ENCODE measurements around the gene ASS1. TPM values are rescaled to one million over a fixed set of nuclear protein-coding genes. Genes with fewer than 3 reads are reported as not detected.

Gene ASS1
- total and polyA plus RNA-seq, 2 of the 13 experiments (the other 11 are each of a cell fraction or from before 2014, with no cell fraction given) = 77.6 to 122 TPM

- peak; percentile 61 to 73; a peak in 2 of 4 replicates for TF ChIP-seq EP300 (IDR thresholded peaks at IDR 0.05; ENCODE audit: low read depth in 2 of 2, low read length in 2 of 2)
- TF ChIP-seq EP300 (CRISPR knock-in tag; IDR thresholded peaks at IDR 0.05; ENCODE audit: borderline replicate concordance) = peak; percentile 79
- peak; percentile 58; the same call in 1 of the 2 replicates for TF ChIP-seq ZNF281 (CRISPR knock-in tag; IDR thresholded peaks at IDR 0.05; ENCODE audit: borderline replicate concordance)
- TF ChIP-seq ZSCAN12 (CRISPR knock-in tag; IDR thresholded peaks at IDR 0.05) = no peak
- peak; percentile 93 for TF ChIP-seq ZNF431 (CRISPR knock-in tag; IDR thresholded peaks at IDR 0.05; ENCODE audit: borderline replicate concordance, low read depth)
- 0 out of 4 replicates have a peak, but pooled peaks of 1 of the 2 experiments have one; percentile 38 for TF ChIP-seq NR2F1 (CRISPR knock-in tag; IDR thresholded peaks at IDR 0.05)
- no peak for TF ChIP-seq ATF1 (CRISPR knock-in tag; IDR thresholded peaks at IDR 0.05)
- TF ChIP-seq ZKSCAN5 (CRISPR knock-in tag; IDR thresholded peaks at IDR 0.05) = 0 out of 2 replicates have a peak, but pooled peaks have one; percentile 48
- no peak for TF ChIP-seq ZNF33A (CRISPR knock-in tag; IDR thresholded peaks at IDR 0.05; ENCODE audit: borderline replicate concordance)
- no peak for TF ChIP-seq NPAS2 (CRISPR knock-in tag; IDR thresholded peaks at IDR 0.05; ENCODE audit: borderline replicate concordance)
- peak; percentile 96 for TF ChIP-seq NFAT5 (CRISPR knock-in tag; IDR thresholded peaks at IDR 0.05)
- peak; percentile 98 for TF ChIP-seq HIVEP1 (CRISPR knock-in tag; IDR thresholded peaks at IDR 0.05)
- 0 out of 2 replicates have a peak, but pooled peaks have one; percentile 22 for TF ChIP-seq NCOA1 (CRISPR knock-in tag; IDR thresholded peaks at IDR 0.05)
- peak; percentile 92 for TF ChIP-seq XRCC5 (optimal IDR thresholded peaks at IDR 0.05; ENCODE audit: low read length)
- peak; percentile 97 for TF ChIP-seq TOPORS (CRISPR knock-in tag; IDR thresholded peaks at IDR 0.05)
- TF ChIP-seq KDM1A (CRISPR knock-in tag; IDR thresholded peaks at IDR 0.05) = 0 out of 2 replicates have a peak, but pooled peaks have one; percentile 59
- TF ChIP-seq PHB2 (IDR thresholded peaks at IDR 0.05; ENCODE audit: partially characterized antibody) = no peak
- peak; percentile 71; the same call in 1 of the 2 replicates for TF ChIP-seq ZBTB20 (CRISPR knock-in tag; IDR thresholded peaks at IDR 0.05; ENCODE audit: borderline replicate concordance, low read depth)
- TF ChIP-seq POGZ (CRISPR knock-in tag; IDR thresholded peaks at IDR 0.05) = no peak
- TF ChIP-seq THYN1 (CRISPR knock-in tag; IDR thresholded peaks at IDR 0.05; ENCODE audit: borderline replicate concordance, low read depth) = no peak
- no peak for TF ChIP-seq ZNF136 (CRISPR knock-in tag; IDR thresholded peaks at IDR 0.05; ENCODE audit: low read depth)
- TF ChIP-seq KLF13 (CRISPR knock-in tag; IDR thresholded peaks at IDR 0.05) = no peak
- peak; percentile 96 for TF ChIP-seq ESRRA (CRISPR knock-in tag; IDR thresholded peaks at IDR 0.05; ENCODE audit: low read depth)
These were observed 5.7 kb downstream of the ASS1 start (continued) for GRCh38 chr9:130450344-130451003.

Data from HepG2 (cell line).